WTC11 (cell line): ENCODE results near the gene EIF3A. TPM values are rescaled to one million over a fixed set of nuclear protein-coding genes. Genes with fewer than 3 reads are reported as not detected.

Experiments
- ATAC-seq: fragments of 200-7000 bp; cut with Tn5 transposase; 2 replicates; pipeline ENCODE4 v1.10.0; 2021; ENCODE audit warnings: mild to moderate bottlenecking, moderate library complexity
- CTCF ChIA-PET: fragments of 300-600 bp; sonication (Branson Sonifier 250); formaldehyde crosslinking; loops from one replicate; lab custom pipeline; 2021; ENCODE audit warnings: antibody characterized with exemption; lab: Charles Lee
- POLR2A ChIA-PET: fragments of 350-600 bp; sonication (Branson Sonifier 250); formaldehyde crosslinking; loops from one replicate; lab custom pipeline; 2021; ENCODE audit warnings: antibody characterized with exemption; lab: Charles Lee
- DNase-seq: peaks from one replicate; pipeline ENCODE4 v3.0.0; 2021; ENCODE audit warnings: low spot score
- H3K27ac Mint-ChIP-seq: 2 replicates; pipeline ENCODE4 v1.8.0; 2021; ENCODE audit warnings: mixed read lengths
- H3K27me3 Mint-ChIP-seq: 2 replicates; pipeline ENCODE4 v1.8.0; 2021; ENCODE audit warnings: low read depth, mild to moderate bottlenecking, moderate library complexity, mixed read lengths
- H3K36me3 Mint-ChIP-seq: 2 replicates; pipeline ENCODE4 v1.8.0; 2021; ENCODE audit warnings: mixed read lengths
- H3K4me1 Mint-ChIP-seq: 2 replicates; pipeline ENCODE4 v1.8.0; 2022; ENCODE audit warnings: mixed read lengths
- H3K4me3 Mint-ChIP-seq: 2 replicates; pipeline ENCODE4 v1.8.0; 2021; ENCODE audit warnings: mild to moderate bottlenecking, moderate library complexity, mixed read lengths
- H3K9me3 Mint-ChIP-seq: 2 replicates; pipeline ENCODE4 v1.8.0; 2021; ENCODE audit warnings: mixed read lengths
- AR ChIP-seq: fragments of 250-450 bp; sonication (Bioruptor Pico); IDR thresholded peaks from 2 replicates; pipeline ENCODE4 v1.9.0; 2021; ENCODE audit warnings: mild to moderate bottlenecking
- ARID4B ChIP-seq: sonication (generic); formaldehyde crosslinking; IDR thresholded peaks from 2 replicates; pipeline ENCODE4 v1.8.0; 2023; ENCODE audit warnings: missing genetic modification reagents, mild to moderate bottlenecking, borderline replicate concordance
- ATF3 ChIP-seq: sonication (generic); formaldehyde crosslinking; conservative IDR thresholded peaks from 2 replicates; pipeline ENCODE4 v1.8.1; 2022; ENCODE audit warnings: mild to moderate bottlenecking, missing genetic modification reagents
- ESRRA ChIP-seq: sonication (generic); formaldehyde crosslinking; IDR thresholded peaks from 2 replicates; pipeline ENCODE4 v1.8.1; 2022; ENCODE audit warnings: mild to moderate bottlenecking, missing genetic modification reagents, borderline replicate concordance
- ETV6 ChIP-seq: sonication (generic); formaldehyde crosslinking; IDR thresholded peaks from 2 replicates; pipeline ENCODE4 v1.8.1; 2022; ENCODE audit warnings: mild to moderate bottlenecking, missing genetic modification reagents
- FOXJ3 ChIP-seq: sonication (generic); formaldehyde crosslinking; IDR thresholded peaks from 2 replicates; pipeline ENCODE4 v1.9.0; 2021; ENCODE audit warnings: missing genetic modification reagents, mild to moderate bottlenecking, borderline replicate concordance
- GTF2I ChIP-seq: fragments of 250-450 bp; sonication (Bioruptor Pico); conservative IDR thresholded peaks from 2 replicates; pipeline ENCODE4 v1.4.0; 2021; ENCODE audit warnings: mild to moderate bottlenecking
- HMGA2 ChIP-seq: fragments of 250-450 bp; sonication (Bioruptor Pico); IDR thresholded peaks from 2 replicates; pipeline ENCODE4 v1.4.0; 2021; ENCODE audit warnings: mild to moderate bottlenecking, moderate library complexity
- NFATC4 ChIP-seq: fragments of 250-450 bp; sonication (Bioruptor Pico); IDR thresholded peaks from 2 replicates; pipeline ENCODE4 v1.9.0; 2021; ENCODE audit warnings: mild to moderate bottlenecking
- ZBTB43 ChIP-seq: sonication (generic); formaldehyde crosslinking; IDR thresholded peaks from 2 replicates; pipeline ENCODE4 v1.8.1; 2023; ENCODE audit warnings: mild to moderate bottlenecking, missing genetic modification reagents
- ZNF219 ChIP-seq: sonication (generic); formaldehyde crosslinking; IDR thresholded peaks from 2 replicates; pipeline ENCODE4 v1.8.0; 2023; ENCODE audit warnings: missing genetic modification reagents, mild to moderate bottlenecking, borderline replicate concordance
- ZNF532 ChIP-seq: fragments of 250-450 bp; sonication (Bioruptor Pico); IDR thresholded peaks from 2 replicates; pipeline ENCODE4 v1.9.0; 2021; ENCODE audit warnings: mild to moderate bottlenecking, borderline replicate concordance
- total RNA-seq: library from RNA; stranded (reverse); gene quantifications from 3 replicates; pipeline ENCODE4 v1.2.3, GENCODE V29; 2021

EIF3A gene
- total RNA-seq, 1 experiment from 2014 or later: 213 TPM

GRCh38 chr10:119120413-119120867 lies 39.8 kb upstream of the EIF3A start (continued):
- no peak for TF ChIP-seq ARID4B (CRISPR knock-in tag)
- TF ChIP-seq AR (CRISPR knock-in tag): no peak
- TF ChIP-seq, all 79 proteins: peak for 1

- Mint-ChIP-seq H3K4me1 (no peaks in the 10 kb centered on the region), H3K27me3 (no peaks in the 10 kb centered on the region), H3K27ac (no peak overlapping the region), H3K9me3 (no peaks in the 10 kb centered on the region), H3K36me3 (peaks cover 60% of the 10 kb centered on the region)
- DNase-seq: no peak
- no peak for ATAC-seq
- POLR2A ChIA-PET: no interaction called here
- TF ChIP-seq ATF3 (CRISPR knock-in tag): no peak
- TF ChIP-seq, all 79 proteins: peak for 0
- H3K4me3 Mint-ChIP-seq: no peak overlapping the region
- CTCF ChIA-PET: interaction anchor here (0.7 kb wide), 1 partner anchor 166 kb away, joined by 3 read pairs; no protein-coding TSS in a partner anchor
These were observed 38.8 kb upstream of the EIF3A start for GRCh38 chr10:119119400-119119799.

GRCh38 chr10:119118231-119118630 lies 37.6 kb upstream of the EIF3A start:
- no peak overlapping the region for H3K27ac Mint-ChIP-seq
- POLR2A ChIA-PET: no interaction called here
- CTCF ChIA-PET: no interaction called here

More at GRCh38 chr10:119118231-119118630, 37.6 kb upstream of the EIF3A start:
- TF ChIP-seq ZNF532 (CRISPR knock-in tag): no peak
- no peak for TF ChIP-seq FOXJ3 (CRISPR knock-in tag)
- TF ChIP-seq GTF2I (CRISPR knock-in tag): no peak
- TF ChIP-seq ETV6 (CRISPR knock-in tag): no peak
- no peak for TF ChIP-seq ZBTB43 (CRISPR knock-in tag)
- TF ChIP-seq HMGA2 (CRISPR knock-in tag): no peak
- TF ChIP-seq ZNF219 (CRISPR knock-in tag): no peak
- no peak for TF ChIP-seq NFATC4
- TF ChIP-seq ESRRA (CRISPR knock-in tag): no peak
- ATAC-seq (no peak), DNase-seq (no peak)
- peaks cover 68% of the 10 kb centered on the region for H3K36me3 Mint-ChIP-seq
- H3K4me3 Mint-ChIP-seq: no peak overlapping the region
- no peaks in the 10 kb centered on the region for H3K27me3 Mint-ChIP-seq
- H3K9me3 Mint-ChIP-seq: no peaks in the 10 kb centered on the region
- no peaks in the 10 kb centered on the region for H3K4me1 Mint-ChIP-seq
